Nephron progenitor cell (in vitro differentiated cells): ENCODE results near the gene BCL2L1.
A peak's percentile ranks its signal among the peaks of the same experiment; 100 is the strongest.

Experiments
- DNase-seq: peaks from one replicate; pipeline ENCODE4 v3.0.0; 2021
- H3K27ac Mint-ChIP-seq: 2 replicates; pipeline ENCODE4 v1.8.0; 2021; ENCODE audit warnings: mild to moderate bottlenecking, moderate library complexity, mixed read lengths
- H3K27me3 Mint-ChIP-seq: 2 replicates; pipeline ENCODE4 v1.8.0; 2021; ENCODE audit warnings: mild to moderate bottlenecking, low read depth, mixed read lengths; ENCODE audit not compliant: poor library complexity
- H3K36me3 Mint-ChIP-seq: 2 replicates; pipeline ENCODE4 v1.8.0; 2021; ENCODE audit warnings: low read depth, mixed read lengths
- H3K4me1 Mint-ChIP-seq: 2 replicates; pipeline ENCODE4 v1.8.0; 2021; ENCODE audit warnings: mixed read lengths
- H3K4me3 Mint-ChIP-seq: 2 replicates; pipeline ENCODE4 v1.8.0; 2021; ENCODE audit warnings: mild to moderate bottlenecking, moderate library complexity, mixed read lengths
- H3K9me3 Mint-ChIP-seq: 2 replicates; pipeline ENCODE4 v1.8.0; 2021; ENCODE audit warnings: mild to moderate bottlenecking, moderate library complexity, mixed read lengths
- TF ChIP-seq, protein P1 (sequence below): fragments of 200-600 bp; sonication (generic); IDR thresholded peaks from 2 replicates; pipeline ENCODE4 v1.5.0; 2021; ENCODE audit warnings: antibody characterized with exemption

The BCL2L1 gene

DNA sequence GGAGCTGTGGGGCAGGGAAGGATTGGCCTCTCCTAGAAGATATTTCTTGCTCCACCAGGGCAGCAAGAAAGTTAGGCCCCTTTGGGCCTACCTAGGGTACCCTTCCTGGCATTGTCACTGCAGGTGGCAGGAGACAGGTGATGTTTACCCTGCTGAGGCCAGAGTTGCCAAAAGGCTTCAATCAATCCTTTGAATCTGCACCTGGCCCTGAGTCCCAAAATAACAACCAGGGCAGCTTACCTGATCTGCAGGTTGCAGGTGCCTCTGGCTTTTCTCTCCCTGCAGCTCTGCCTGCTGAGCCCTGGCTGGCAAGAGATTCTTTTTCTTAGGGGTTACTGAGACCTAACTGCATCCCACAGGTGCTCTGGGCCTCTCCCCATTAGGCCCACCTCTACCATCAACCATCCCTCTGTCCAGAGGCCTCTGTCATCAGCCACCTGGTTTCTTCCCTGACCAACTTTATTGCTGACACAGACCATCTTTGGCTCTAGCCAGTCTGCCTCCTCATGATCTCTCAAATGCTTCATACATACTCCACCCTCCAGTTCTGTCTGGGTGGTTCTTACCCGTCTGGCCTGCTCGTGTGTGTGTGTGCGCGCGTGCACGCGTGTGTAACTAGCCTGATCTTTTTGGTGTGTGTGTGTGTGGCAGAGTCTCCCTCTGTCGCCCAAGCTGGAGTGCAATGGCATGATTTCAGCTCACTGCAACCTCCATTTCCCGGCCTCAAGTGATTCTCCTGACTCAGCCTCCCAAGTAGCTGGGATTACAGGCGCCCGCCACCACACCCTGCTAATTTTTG lies 13.7 kb downstream of the BCL2L1 start:
- Mint-ChIP-seq H3K4me3 (no peak overlapping the region), H3K9me3 (no peaks in the 10 kb centered on the region), H3K27me3 (no peaks in the 10 kb centered on the region), H3K36me3 (peaks cover 36% of the 10 kb centered on the region), H3K4me1 (peaks cover 19% of the 10 kb centered on the region), H3K27ac (peak overlapping the region; percentile 46)
- no peak for DNase-seq
- TF ChIP-seq, protein P1, sequence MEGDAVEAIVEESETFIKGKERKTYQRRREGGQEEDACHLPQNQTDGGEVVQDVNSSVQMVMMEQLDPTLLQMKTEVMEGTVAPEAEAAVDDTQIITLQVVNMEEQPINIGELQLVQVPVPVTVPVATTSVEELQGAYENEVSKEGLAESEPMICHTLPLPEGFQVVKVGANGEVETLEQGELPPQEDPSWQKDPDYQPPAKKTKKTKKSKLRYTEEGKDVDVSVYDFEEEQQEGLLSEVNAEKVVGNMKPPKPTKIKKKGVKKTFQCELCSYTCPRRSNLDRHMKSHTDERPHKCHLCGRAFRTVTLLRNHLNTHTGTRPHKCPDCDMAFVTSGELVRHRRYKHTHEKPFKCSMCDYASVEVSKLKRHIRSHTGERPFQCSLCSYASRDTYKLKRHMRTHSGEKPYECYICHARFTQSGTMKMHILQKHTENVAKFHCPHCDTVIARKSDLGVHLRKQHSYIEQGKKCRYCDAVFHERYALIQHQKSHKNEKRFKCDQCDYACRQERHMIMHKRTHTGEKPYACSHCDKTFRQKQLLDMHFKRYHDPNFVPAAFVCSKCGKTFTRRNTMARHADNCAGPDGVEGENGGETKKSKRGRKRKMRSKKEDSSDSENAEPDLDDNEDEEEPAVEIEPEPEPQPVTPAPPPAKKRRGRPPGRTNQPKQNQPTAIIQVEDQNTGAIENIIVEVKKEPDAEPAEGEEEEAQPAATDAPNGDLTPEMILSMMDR, result no peak

DNA sequence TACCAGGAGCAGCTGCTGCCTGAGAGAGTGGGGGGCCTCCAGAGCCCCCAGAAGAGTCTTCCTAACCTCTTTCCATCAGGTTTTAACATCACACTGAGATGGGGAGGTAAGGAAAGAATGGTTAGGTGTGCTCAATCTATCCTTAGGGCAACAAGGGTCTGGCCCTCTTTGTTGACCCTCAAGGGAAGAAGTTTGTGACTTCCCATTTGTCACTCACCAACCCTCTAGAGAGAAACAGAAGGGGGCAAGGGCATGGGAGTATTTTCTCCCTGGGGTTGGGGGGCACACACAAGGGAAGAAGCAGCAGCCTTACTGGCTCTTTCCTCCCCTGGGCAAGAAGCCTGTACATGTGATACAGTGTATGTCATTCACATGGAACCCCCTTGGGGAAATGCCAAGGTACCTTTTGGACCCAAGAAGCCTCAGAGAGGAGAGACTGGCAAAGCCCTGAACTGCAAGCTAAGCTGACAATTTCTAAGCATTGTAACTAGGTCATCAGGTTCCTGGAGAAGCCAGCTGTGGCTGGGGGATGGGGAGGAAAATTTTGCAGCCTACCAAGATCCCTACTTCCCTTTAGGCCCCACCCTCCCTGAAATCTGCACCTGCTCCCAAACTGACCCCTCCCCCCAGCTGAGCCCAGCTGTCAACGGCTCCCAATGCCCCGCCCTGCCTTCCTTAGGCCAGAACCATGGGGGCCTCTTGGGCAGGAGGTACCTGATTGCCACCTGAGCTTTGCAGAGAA lies 14.5 kb downstream of the BCL2L1 start:
- Mint-ChIP-seq H3K27ac (peak overlapping the region; percentile 79), H3K4me3 (no peak overlapping the region), H3K36me3 (peaks cover 31% of the 10 kb centered on the region), H3K4me1 (peaks cover 15% of the 10 kb centered on the region), H3K27me3 (no peaks in the 10 kb centered on the region), H3K9me3 (no peaks in the 10 kb centered on the region)
- TF ChIP-seq, protein P1, result no peak
- no peak for DNase-seq

DNA sequence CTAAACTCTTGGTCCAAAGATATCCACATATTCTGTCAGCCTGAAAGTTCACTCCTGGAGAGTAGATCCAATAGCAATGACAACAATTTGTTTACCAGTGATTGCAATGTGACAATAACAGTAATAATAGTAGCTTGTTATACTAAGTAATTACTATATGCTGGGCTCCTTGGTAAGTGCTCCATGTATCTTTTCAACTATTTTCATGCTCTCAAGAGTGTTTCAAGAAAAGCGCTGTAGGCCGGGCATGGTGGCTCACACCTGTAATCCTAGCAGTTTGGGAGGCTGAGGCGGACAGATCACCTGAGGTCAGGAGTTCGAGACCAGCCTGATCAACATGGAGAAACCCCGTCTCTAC lies 15.4 kb downstream of the BCL2L1 start:
- H3K36me3 Mint-ChIP-seq, result peaks cover 27% of the 10 kb centered on the region
- TF ChIP-seq, protein P1, result no peak
- H3K4me1 Mint-ChIP-seq, result peaks cover 6% of the 10 kb centered on the region
- no peak overlapping the region for H3K4me3 Mint-ChIP-seq
- DNase-seq, result no peak
- H3K27ac Mint-ChIP-seq, result no peak overlapping the region
- no peaks in the 10 kb centered on the region for H3K9me3 Mint-ChIP-seq
- H3K27me3 Mint-ChIP-seq, result no peaks in the 10 kb centered on the region

DNA sequence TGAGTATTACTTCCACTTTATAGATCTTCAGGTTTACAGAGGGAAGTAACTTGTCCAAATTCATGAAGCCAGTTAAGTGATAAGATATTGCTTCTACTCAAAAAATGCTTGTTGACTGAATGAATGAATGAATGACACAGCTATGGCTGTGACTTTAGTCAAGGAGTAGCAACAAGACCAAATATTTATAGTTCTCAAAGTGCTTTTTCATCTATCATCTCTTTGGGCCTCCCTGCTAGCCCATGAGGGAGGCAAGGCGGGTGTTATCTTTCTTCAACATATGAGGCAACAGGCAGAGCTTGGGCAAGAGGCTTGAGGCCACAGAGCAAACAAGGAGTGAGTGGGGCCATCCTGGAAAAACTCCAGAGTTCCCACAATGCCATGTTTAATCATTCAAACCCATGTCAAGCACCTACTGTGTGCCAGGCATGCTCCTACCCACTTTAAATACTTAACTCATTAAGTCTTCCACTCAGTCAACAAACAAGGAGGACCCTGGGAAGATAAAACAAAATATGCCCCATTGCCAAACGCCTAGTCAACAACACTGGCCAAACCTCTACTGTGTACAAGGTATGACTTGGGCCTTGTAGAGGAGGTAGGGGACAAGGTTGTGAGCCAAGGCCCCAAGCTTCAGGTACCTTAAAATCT lies 15.9 kb downstream of the BCL2L1 start:
- Mint-ChIP-seq H3K9me3 (no peaks in the 10 kb centered on the region), H3K27me3 (no peaks in the 10 kb centered on the region), H3K36me3 (peaks cover 32% of the 10 kb centered on the region), H3K27ac (no peak overlapping the region), H3K4me3 (no peak overlapping the region), H3K4me1 (peaks cover under 1% of the 10 kb centered on the region)
- TF ChIP-seq, protein P1, result no peak
- DNase-seq, result no peak

DNA sequence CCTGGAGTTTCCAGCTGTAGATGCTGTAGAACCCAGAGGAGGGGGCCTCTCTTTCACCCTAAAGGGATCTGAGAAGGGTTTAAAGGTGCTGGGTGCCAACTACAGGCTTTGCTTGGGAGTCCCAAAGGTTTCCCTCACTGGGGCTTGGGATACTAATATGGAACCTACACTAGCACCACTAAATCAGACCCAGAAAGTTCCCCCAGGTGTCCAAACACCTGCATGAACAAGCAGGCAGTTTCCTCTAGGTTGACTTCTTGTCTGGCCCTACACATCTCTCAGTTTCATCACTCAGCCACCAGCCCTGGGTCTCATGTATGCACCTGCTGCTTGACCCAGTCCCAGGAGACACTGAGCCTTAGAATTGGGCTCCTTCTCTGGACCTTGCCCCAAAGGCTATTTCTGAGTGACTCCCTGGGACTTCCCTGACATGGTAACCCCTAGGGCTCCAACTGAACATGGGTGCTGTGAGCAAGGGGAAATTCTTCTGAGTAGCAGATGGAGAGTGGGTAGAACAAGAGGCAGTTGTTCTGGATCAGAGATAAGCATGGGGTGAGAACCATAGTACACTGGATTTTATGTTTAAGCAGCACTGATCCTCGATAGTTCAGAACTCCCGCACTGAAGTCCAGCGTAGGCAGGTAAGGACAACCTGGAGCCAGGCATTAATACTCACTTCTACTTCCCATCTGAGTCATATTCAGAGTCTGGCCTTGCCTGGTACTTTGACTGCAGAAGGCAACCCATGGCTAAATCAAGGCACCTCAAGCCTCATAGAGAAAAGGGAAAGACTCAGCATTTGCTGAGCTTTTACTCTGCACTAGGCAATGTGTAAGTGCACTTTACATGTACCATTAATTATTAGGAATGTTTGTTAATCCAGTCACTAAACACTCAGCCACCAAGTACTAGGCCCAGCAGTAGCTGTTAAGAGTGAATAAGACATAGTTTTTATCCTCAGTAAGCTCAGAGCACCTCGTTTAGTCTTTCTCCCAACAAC lies 16.8 kb downstream of the BCL2L1 start:
- H3K4me3 Mint-ChIP-seq, result no peak overlapping the region
- no peaks in the 10 kb centered on the region for H3K4me1 Mint-ChIP-seq
- H3K27ac Mint-ChIP-seq, result no peak overlapping the region
- DNase-seq, result no peak
- H3K9me3 Mint-ChIP-seq, result no peaks in the 10 kb centered on the region
- no peaks in the 10 kb centered on the region for H3K27me3 Mint-ChIP-seq
- TF ChIP-seq, protein P1, result no peak
- peaks cover 38% of the 10 kb centered on the region for H3K36me3 Mint-ChIP-seq
